ENCODE data around the gene PRRT1B.

The PRRT1B gene

DNA sequence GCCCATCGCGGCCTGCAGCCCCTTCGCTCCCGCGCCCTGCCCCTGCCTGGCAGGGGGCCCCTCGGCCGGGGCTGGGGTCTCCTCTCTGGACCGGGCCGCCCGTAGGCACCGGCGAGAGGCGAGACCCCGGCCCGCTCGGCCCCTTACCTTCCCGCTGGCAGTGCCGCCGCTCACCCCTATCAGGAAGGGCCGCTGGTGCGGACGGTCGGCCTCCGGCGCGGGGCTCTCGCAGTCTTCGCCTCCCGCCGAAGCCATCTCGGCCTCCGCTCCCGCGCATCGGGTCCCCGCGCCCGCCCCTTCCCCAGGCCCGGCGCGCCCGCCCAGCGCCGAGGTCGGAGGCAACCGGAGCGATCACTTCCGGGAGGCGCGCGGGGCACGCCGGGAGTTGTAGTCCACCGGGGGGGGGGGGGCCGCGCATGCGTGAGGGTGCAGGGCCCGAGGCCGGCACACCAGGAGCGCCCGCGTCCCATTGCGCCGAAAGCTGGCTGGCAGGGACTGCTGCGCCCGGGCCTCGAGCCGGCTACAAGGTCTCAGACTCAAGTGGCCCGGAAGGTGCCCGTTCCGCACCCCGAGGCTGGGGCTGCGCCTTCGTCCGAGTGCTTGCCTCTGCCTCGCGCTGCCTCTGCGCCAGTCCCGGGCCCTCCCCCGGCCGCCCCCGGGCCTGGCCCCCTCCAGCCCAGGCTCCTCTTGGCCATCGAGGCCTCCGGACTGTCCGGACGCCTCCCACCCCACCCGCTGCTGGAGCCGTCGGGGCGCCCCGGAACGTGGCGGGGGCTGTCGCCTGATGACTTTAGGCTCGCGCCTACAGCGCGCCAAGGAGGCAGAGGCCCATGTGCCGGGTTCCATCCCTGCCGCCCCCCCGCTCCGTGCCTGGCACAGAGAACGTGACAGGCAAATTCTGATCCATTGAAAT is 14.1 kb upstream of the PRRT1B start, which contains the start of gene UCK1:
TSS of gene UCK1 (minus strand) at position 344 of the 913 bp plus-strand sequence. CDS start at position 255, 89 bp downstream.
- POLR2A ChIA-PET (ENCODE audit: low non-redundant PET), result no interaction called here
- CTCF ChIA-PET, result interaction anchor here (0.7 to 0.9 kb wide), 3 partner anchors 23 to 778 kb away, joined by 3 to 4 read pairs (median 3); no protein-coding TSS in a partner anchor
- TF ChIP-seq, protein P1, sequence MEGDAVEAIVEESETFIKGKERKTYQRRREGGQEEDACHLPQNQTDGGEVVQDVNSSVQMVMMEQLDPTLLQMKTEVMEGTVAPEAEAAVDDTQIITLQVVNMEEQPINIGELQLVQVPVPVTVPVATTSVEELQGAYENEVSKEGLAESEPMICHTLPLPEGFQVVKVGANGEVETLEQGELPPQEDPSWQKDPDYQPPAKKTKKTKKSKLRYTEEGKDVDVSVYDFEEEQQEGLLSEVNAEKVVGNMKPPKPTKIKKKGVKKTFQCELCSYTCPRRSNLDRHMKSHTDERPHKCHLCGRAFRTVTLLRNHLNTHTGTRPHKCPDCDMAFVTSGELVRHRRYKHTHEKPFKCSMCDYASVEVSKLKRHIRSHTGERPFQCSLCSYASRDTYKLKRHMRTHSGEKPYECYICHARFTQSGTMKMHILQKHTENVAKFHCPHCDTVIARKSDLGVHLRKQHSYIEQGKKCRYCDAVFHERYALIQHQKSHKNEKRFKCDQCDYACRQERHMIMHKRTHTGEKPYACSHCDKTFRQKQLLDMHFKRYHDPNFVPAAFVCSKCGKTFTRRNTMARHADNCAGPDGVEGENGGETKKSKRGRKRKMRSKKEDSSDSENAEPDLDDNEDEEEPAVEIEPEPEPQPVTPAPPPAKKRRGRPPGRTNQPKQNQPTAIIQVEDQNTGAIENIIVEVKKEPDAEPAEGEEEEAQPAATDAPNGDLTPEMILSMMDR (conservative IDR thresholded peaks at IDR 0.05; ENCODE audit: low read depth), result no peak
- peak within 1 kb of the TSS; percentile 70 for H3K27ac ChIP-seq
- peak; percentile 100 for DNase-seq (ENCODE audit: low spot score)

DNA sequence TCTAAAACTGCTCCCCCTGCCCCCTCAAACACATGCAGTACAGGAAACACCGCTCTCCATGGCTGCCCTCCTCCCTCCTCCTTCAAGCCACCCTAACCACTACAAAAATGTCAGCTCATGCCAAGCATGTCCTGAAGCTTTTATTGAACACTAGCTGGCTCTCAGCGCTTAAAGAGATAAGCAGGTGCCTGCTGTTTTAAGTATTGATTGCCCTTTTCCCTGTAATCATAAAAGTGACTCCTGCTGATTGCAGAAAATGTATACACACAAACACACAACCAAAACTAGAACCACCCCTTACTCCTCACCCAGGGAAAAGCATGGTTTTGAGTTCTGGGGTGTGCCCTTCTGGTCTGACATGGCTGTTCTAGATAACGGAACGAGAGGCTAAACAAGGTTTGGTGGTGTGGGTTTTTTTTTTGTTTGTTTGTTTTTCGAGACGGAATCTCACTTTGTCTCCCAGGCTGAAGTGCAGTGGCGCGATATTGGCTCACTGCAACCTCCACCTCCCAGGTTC is 10.5 kb upstream of the PRRT1B start:
- TF ChIP-seq, protein P1 (conservative IDR thresholded peaks at IDR 0.05; ENCODE audit: low read depth), result no peak
- CTCF ChIA-PET, result interaction anchor here (0.6 to 0.7 kb wide), 2 partner anchors 9 to 57 kb away, joined by 3 to 5 read pairs; no protein-coding TSS in a partner anchor
- H3K27ac ChIP-seq, result no peak overlapping the region

DNA sequence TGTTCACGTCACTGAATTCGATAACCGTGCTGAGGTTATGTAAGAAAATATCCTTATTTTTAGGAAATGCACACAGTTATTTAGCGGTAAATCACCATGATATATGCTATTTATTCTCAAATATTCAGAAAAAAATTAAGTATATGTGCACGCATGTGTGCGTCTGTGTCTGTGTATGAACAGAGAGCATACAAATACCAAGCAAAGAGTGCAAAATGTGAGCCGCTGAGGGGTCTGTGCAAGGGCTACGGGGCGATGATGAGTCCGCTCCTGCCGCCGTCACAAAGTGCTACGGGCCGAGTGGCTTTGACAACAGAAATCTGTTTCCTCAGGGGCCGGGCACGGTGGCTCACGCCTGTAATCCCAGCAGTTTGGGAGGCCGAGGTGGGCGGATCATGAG is 7.4 kb upstream of the PRRT1B start:
- TF ChIP-seq, protein P1 (conservative IDR thresholded peaks at IDR 0.05; ENCODE audit: low read depth), result no peak
- POLR2A ChIA-PET (ENCODE audit: low non-redundant PET), result no interaction called here
- DNase-seq (ENCODE audit: low spot score), result no peak
- H3K27ac ChIP-seq, result no peak overlapping the region
- CTCF ChIA-PET, result no interaction called here

More for the DNA sequence above, 10.5 kb upstream of the PRRT1B start:
- POLR2A ChIA-PET (ENCODE audit: low non-redundant PET), result no interaction called here
- DNase-seq (ENCODE audit: low spot score), result no peak

DNA sequence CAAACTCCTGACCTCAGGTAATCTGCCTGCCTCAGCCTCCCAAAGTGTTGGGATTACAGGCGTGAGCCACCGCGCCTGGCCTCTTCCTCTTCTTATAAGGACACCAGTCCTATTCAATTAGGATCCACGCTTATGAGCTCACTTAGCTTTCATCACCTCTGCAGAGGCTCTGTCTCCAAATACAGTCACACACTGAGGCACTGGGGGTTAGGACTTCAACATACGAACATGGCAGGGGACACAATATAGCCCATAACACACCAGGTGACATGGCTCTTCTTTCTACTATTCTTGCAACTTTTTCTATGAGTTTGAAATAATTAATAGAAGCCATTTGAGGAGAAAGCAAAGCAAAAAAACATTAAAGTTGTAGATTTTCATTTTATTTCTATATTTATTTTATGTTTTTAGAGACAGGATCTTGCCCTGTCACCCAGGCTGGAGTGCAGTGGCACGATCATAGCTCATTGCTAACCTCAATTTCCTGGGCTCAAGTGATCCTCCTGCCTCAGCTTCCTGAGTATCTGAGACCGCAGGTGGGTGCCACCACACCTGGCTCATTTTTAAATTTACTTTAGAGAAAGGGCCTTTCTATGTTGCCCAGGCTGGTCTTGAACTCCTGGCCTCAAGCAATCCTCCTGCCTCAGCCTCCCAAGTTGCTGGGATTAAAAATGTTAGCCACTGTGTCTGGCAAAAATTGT is 6.0 kb upstream of the PRRT1B start:
- ChIA-PET CTCF (interaction anchor here (0.7 kb wide), 1 partner anchor 96 kb away, joined by 3 read pairs; no protein-coding TSS in a partner anchor), POLR2A (ENCODE audit: low non-redundant PET) (interaction anchor here (0.6 kb wide), 1 partner anchor 1300 kb away, joined by 6 read pairs; no protein-coding TSS in a partner anchor)
- H3K27ac ChIP-seq, result no peak overlapping the region
- TF ChIP-seq, protein P1 (conservative IDR thresholded peaks at IDR 0.05; ENCODE audit: low read depth), result no peak
- no peak for DNase-seq (ENCODE audit: low spot score)

DNA sequence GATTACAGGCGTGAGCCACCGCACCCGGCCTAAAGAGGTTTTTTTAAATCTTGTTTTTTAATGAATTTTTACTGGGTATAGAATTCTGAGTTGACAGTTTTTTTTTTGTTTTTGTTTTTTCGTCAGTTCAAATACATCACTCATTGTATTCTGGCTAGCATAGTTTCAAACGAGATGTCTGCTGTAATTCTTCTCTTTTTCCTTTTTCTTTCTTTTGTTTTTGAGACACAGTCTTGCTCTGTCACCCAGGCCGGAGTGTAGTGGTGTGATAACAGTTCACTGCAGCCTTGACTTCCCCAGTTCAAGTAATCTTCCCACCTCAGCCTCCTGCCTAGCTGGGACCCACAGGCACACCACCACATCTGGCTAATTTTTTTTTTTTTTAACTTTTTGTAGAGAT is 2.2 kb upstream of the PRRT1B start:
- POLR2A ChIA-PET (ENCODE audit: low non-redundant PET), result no interaction called here
- TF ChIP-seq, protein P1 (conservative IDR thresholded peaks at IDR 0.05; ENCODE audit: low read depth), result no peak
- CTCF ChIA-PET, result no interaction called here
- no peak for DNase-seq (ENCODE audit: low spot score)
- H3K27ac ChIP-seq, result no peak overlapping the region

DNA sequence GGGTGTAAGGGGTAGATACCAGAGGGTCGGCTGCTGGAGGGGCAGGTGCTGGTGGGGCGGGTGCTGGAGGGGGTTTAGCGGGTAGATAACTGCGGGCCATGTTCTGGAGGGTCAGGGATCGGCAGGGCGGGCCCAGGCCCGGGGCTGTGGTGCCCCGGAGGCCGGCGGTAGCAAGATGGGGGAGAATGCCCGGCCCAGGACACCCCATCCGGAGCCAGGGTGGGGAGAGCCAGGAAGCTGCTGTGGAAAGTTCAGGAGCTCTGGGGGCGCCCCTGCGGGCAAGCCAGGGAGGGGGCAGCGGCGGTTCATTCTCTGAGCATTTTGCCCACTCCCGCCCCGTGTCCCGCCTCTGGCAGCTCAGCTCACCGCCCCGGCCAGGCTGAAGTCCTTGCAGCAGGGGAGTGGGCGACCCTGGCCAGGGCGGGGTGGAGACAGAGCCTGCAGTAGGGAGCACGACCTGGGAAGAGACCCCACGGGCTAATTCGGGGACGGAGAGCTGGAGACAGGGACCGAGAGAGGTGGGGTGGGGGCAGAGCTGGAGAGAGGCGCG is 538 bp downstream of the PRRT1B start:
- H3K27ac ChIP-seq, result no peak overlapping the region
- POLR2A ChIA-PET (ENCODE audit: low non-redundant PET), result no interaction called here
- CTCF ChIA-PET, result interaction anchor here (0.6 to 1.5 kb wide), 6 partner anchors 14 to 717 kb away, joined by 3 to 5 read pairs (median 4); no protein-coding TSS in a partner anchor
- no peak for DNase-seq (ENCODE audit: low spot score)
- TF ChIP-seq, protein P1 (conservative IDR thresholded peaks at IDR 0.05; ENCODE audit: low read depth), result no peak
